ENCODE results near the gene ORAI3. TPM values are rescaled to one million over a fixed set of nuclear protein-coding genes. Genes with fewer than 3 reads are reported as not detected.

The ORAI3 gene
- polyA plus RNA-seq (ENCODE audit: insufficient read depth in 1 of 5, insufficient read length in 5 of 5, low replicate concordance in 1 of 5) = 10 to 100 TPM; 16.0 to 21.9 (median 19.8) TPM
- long read RNA-seq, donor 1, transcript ORAI3-201 (2 exons, 2,206 nt) = major isoform, 23 of 26 reads
- long read RNA-seq, donor 1, partial matches to known transcripts = 0 of 26 reads
- long read RNA-seq, donor 1, other reads (novel, unspliced or antisense) = 0 of 26 reads
- long read RNA-seq, donor 2, transcript ORAI3-201 (2 exons, 2,206 nt) = major isoform, 7 of 9 reads
- long read RNA-seq, donor 2, partial matches to known transcripts = 0 of 9 reads
- long read RNA-seq, donor 2, other reads (novel, unspliced or antisense) = 0 of 9 reads
- long read RNA-seq, donor 3, transcript ORAI3-201 (2 exons, 2,206 nt) = major isoform, 5 of 6 reads
- long read RNA-seq, donor 3, partial matches to known transcripts = 0 of 6 reads
- long read RNA-seq, donor 3, other reads (novel, unspliced or antisense) = 0 of 6 reads
- long read RNA-seq, donor 4, transcript ORAI3-202 (2 exons, 628 nt) = minor isoform, 5 of 30 reads
- long read RNA-seq, donor 4, transcript ORAI3-201 (2 exons, 2,206 nt) = major isoform, 6 of 30 reads
- long read RNA-seq, donor 4, partial matches to known transcripts = 19 of 30 reads
- long read RNA-seq, donor 4, other reads (novel, unspliced or antisense) = 0 of 30 reads
- long read RNA-seq, donor 5, transcript ORAI3-201 (2 exons, 2,206 nt) = major isoform, 13 of 15 reads
- long read RNA-seq, donor 5, partial matches to known transcripts = 0 of 15 reads
- long read RNA-seq, donor 5, other reads (novel, unspliced or antisense) = 0 of 15 reads
- long read RNA-seq, donor 6, transcript ORAI3-201 (2 exons, 2,206 nt) = major isoform, 20 of 22 reads
- long read RNA-seq, donor 6, partial matches to known transcripts = 0 of 22 reads
- long read RNA-seq, donor 6, other reads (novel, unspliced or antisense) = 0 of 22 reads
- long read RNA-seq, donor 7, transcript ORAI3-201 (2 exons, 2,206 nt) = major isoform, 8 of 10 reads
- long read RNA-seq, donor 7, partial matches to known transcripts = 0 of 10 reads
- long read RNA-seq, donor 7, other reads (novel, unspliced or antisense) = 0 of 10 reads
- long read RNA-seq, donor 8, partial matches to known transcripts = 0 of 4 reads
- long read RNA-seq, donor 8, other reads (novel, unspliced or antisense) = 0 of 4 reads

- peak; percentile 69 to 73 for DNase-seq
These were observed at the start of gene ORAI3 for GRCh38 chr16:30948667-30949649. TSS of gene ORAI3 (plus strand) at chr16:30949068. CDS start at chr16:30949290, 222 bp downstream.

- DNase-seq = no peak
These were observed 49.1 kb upstream of the ORAI3 start for GRCh38 chr16:30899794-30900193.

- DNase-seq = no peak
These were observed 48.3 kb upstream of the ORAI3 start for GRCh38 chr16:30900588-30900987.

GRCh38 chr16:30901201-30902028, 47.5 kb upstream of the ORAI3 start:
- no peak for DNase-seq

- peak; percentile 64 to 68 for DNase-seq
These were observed 46.6 kb upstream of the ORAI3 start for GRCh38 chr16:30902029-30902972.

GRCh38 chr16:30903002-30903401, 45.9 kb upstream of the ORAI3 start:
- DNase-seq = no peak

- DNase-seq = no peak
These were observed 45.3 kb upstream of the ORAI3 start for GRCh38 chr16:30903596-30903995.

- DNase-seq = no peak
These were observed 44.6 kb upstream of the ORAI3 start for GRCh38 chr16:30904114-30904780.

- no peak for DNase-seq
These were observed 41.8 kb upstream of the ORAI3 start for GRCh38 chr16:30907064-30907463.

GRCh38 chr16:30910427-30911029, 38.3 kb upstream of the ORAI3 start:
- DNase-seq = no peak

- no peak for DNase-seq
These were observed 36.0 kb upstream of the ORAI3 start for GRCh38 chr16:30912794-30913412.

GRCh38 chr16:30914830-30915229, 34.0 kb upstream of the ORAI3 start:
- no peak for DNase-seq

GRCh38 chr16:30918614-30919013, 30.3 kb upstream of the ORAI3 start:
- DNase-seq = no peak

GRCh38 chr16:30920891-30921290, 28.0 kb upstream of the ORAI3 start:
- DNase-seq = no peak

GRCh38 chr16:30921459-30921747, 27.5 kb upstream of the ORAI3 start:
- DNase-seq = no peak

- DNase-seq = peak; percentile 90 to 94
These were observed 27.0 kb upstream of the ORAI3 start for GRCh38 chr16:30921748-30922419.

Data from right lung (tissue), 10 donors.